ENCODE measurements around the gene LRRC37A. TPM values are rescaled to one million over a fixed set of nuclear protein-coding genes. Genes with fewer than 3 reads are reported as not detected.
"Not testable (repeated sequence)": the region's sequence is repeated elsewhere in the genome, so short reads cannot be mapped to it uniquely, and the experiment has no call there.

LRRC37A gene
- total RNA-seq, 1 experiment from 2014 or later, result 8.3 TPM

DNA sequence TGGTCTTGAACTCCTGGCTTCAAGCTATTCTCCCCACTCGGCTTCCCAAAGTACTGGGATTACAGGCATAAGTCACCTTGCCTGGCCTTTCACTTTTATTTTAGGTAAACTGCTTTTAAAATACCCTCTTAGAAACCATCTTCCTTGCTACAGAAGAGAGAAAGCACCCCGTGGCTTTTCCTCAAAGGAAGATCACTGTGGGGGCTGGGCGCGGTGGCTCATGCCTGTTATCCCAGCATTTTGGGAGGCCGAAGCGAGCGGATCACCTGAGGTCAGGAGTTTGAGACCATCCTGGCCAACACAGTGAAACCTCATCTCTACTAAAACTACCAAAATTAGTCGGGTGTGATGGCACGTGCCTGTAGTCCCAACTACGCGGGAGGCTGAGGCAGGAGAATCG lies 12.3 kb upstream of the LRRC37A start:
- H3K27ac Mint-ChIP-seq (ENCODE audit: unreplicated experiment); H3K27me3 Mint-ChIP-seq (ENCODE audit: unreplicated experiment); H3K4me3 Mint-ChIP-seq (ENCODE audit: low read depth, unreplicated experiment); CTCF ChIA-PET; BruUV-seq (replicated peaks); DNase-seq; H3K9me3 Mint-ChIP-seq (ENCODE audit: low read depth, unreplicated experiment): not testable (repeated sequence)
- intact Hi-C loops (cut with micrococcal nuclease; ENCODE audit: unreplicated experiment), result loop anchor here (10.0 kb wide), 2 partner anchors 138 to 278 kb away; no protein-coding TSS in a partner anchor
- Mint-ChIP-seq H3K4me1 (ENCODE audit: low read depth, unreplicated experiment) (peaks cover 59% of the 10 kb centered on the region), H3K36me3 (ENCODE audit: insufficient read depth, unreplicated experiment) (peaks cover 26% of the 10 kb centered on the region)

DNA sequence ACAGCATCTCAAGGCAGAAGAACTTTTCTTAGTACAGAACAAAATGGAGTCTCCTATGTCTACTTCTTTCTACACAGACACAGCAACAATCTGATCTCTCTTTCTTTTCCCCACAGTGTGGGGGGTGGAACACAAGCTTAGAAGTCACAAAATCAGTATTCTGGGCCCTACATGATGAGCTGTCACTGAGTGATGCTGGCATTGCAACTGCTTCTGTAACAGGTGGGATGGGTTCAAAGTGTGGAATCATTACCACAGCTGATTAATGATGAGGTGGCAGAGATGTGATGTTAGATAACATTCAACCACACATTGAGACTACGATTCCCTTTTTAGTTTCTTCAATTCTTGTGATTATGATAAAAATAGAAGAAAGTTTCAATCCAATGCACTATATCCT lies 10.5 kb upstream of the LRRC37A start:
- peak; percentile 63 for DNase-seq
- H3K9me3 Mint-ChIP-seq (ENCODE audit: low read depth, unreplicated experiment); BruUV-seq (replicated peaks); H3K27me3 Mint-ChIP-seq (ENCODE audit: unreplicated experiment); H3K4me3 Mint-ChIP-seq (ENCODE audit: low read depth, unreplicated experiment): not testable (repeated sequence)
- intact Hi-C loops (cut with micrococcal nuclease; ENCODE audit: unreplicated experiment), result loop anchor here (1.0 to 10.0 kb wide), 3 partner anchors 8 to 280 kb away; no protein-coding TSS in a partner anchor
- CTCF ChIA-PET, result interaction anchor here (0.7 kb wide), 3 partner anchors 12 to 81 kb away, joined by 3 to 5 read pairs (median 3); no protein-coding TSS in a partner anchor
- Mint-ChIP-seq H3K4me1 (ENCODE audit: low read depth, unreplicated experiment) (peaks cover 58% of the 10 kb centered on the region), H3K27ac (ENCODE audit: unreplicated experiment) (peak overlapping the region; percentile 48), H3K36me3 (ENCODE audit: insufficient read depth, unreplicated experiment) (peaks cover 18% of the 10 kb centered on the region)

DNA sequence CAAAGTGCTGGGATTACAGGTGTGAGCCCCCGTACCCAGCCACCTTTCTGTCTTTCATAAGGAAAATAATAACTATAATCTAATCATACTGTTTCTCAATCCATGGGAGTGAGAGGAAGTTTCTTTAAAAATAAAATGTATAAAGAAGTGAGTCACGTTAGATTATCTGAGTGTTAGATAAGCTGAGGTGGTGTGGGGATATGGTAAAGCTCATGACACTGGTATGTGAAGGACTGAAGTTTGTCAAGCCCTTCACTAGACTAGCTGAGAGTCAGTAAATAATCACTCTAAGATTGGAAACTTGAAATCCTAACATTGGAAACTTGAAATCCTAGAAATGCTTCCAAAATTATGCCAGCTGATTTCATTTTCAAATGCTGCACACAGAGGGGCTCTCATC lies 9.4 kb upstream of the LRRC37A start:
- Mint-ChIP-seq H3K4me1 (ENCODE audit: low read depth, unreplicated experiment) (peaks cover 49% of the 10 kb centered on the region), H3K36me3 (ENCODE audit: insufficient read depth, unreplicated experiment) (peaks cover 10% of the 10 kb centered on the region), H3K27ac (ENCODE audit: unreplicated experiment) (peak overlapping the region; percentile 45)
- not testable (repeated sequence) for BruUV-seq (replicated peaks); H3K27me3 Mint-ChIP-seq (ENCODE audit: unreplicated experiment); H3K4me3 Mint-ChIP-seq (ENCODE audit: low read depth, unreplicated experiment); H3K9me3 Mint-ChIP-seq (ENCODE audit: low read depth, unreplicated experiment)
- CTCF ChIA-PET, result interaction anchor here (0.7 to 1.4 kb wide), 4 partner anchors 8 to 92 kb away, joined by 3 to 7 read pairs (median 3); partner anchors contain the start of gene KANSL1
- peak; percentile 62 for DNase-seq
- intact Hi-C loops (cut with micrococcal nuclease; ENCODE audit: unreplicated experiment), result loop anchor here (10.0 kb wide), 2 partner anchors 141 to 281 kb away; no protein-coding TSS in a partner anchor

DNA sequence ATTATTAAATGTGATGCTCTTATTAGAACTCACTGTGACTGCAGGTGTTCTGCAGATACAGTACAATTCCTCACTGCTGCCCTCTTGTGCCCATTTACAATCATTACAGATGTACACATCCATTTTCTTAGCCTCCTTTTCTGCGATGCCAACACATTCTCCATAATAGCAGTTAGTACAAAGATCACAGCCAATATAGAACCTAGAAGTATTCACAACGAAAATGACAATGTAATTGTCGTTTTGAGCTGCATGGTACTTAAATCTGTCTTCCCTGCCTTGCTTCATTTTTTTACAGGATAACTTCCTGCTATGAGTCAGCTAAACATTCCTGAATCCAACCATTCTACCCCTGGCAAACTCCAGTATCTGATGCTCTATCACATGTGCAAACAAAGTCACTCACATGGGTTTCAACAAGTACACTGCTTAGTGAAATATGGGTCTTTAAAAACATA lies 8.1 kb upstream of the LRRC37A start:
- H3K27ac Mint-ChIP-seq (ENCODE audit: unreplicated experiment), result peak overlapping the region; percentile 50
- intact Hi-C loops (cut with micrococcal nuclease; ENCODE audit: unreplicated experiment), result loop anchor here (10.0 kb wide), 2 partner anchors 142 to 282 kb away; no protein-coding TSS in a partner anchor
- H3K27me3 Mint-ChIP-seq (ENCODE audit: unreplicated experiment); H3K9me3 Mint-ChIP-seq (ENCODE audit: low read depth, unreplicated experiment); BruUV-seq (replicated peaks): not testable (repeated sequence)
- peak overlapping the region; percentile 1 for H3K4me3 Mint-ChIP-seq (ENCODE audit: low read depth, unreplicated experiment)
- DNase-seq, result peak; percentile 87
- CTCF ChIA-PET, result interaction anchor here (0.6 to 1.0 kb wide), 7 partner anchors 15 to 1019 kb away, joined by 3 to 12 read pairs (median 3); partner anchors contain the start of gene KANSL1
- TF ChIP-seq, protein P1, sequence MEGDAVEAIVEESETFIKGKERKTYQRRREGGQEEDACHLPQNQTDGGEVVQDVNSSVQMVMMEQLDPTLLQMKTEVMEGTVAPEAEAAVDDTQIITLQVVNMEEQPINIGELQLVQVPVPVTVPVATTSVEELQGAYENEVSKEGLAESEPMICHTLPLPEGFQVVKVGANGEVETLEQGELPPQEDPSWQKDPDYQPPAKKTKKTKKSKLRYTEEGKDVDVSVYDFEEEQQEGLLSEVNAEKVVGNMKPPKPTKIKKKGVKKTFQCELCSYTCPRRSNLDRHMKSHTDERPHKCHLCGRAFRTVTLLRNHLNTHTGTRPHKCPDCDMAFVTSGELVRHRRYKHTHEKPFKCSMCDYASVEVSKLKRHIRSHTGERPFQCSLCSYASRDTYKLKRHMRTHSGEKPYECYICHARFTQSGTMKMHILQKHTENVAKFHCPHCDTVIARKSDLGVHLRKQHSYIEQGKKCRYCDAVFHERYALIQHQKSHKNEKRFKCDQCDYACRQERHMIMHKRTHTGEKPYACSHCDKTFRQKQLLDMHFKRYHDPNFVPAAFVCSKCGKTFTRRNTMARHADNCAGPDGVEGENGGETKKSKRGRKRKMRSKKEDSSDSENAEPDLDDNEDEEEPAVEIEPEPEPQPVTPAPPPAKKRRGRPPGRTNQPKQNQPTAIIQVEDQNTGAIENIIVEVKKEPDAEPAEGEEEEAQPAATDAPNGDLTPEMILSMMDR (IDR thresholded peaks at IDR 0.05; ENCODE audit: unreplicated experiment), result peak; percentile 98
- H3K4me1 Mint-ChIP-seq (ENCODE audit: low read depth, unreplicated experiment), result peaks cover 49% of the 10 kb centered on the region
- peaks cover 10% of the 10 kb centered on the region for H3K36me3 Mint-ChIP-seq (ENCODE audit: insufficient read depth, unreplicated experiment)

DNA sequence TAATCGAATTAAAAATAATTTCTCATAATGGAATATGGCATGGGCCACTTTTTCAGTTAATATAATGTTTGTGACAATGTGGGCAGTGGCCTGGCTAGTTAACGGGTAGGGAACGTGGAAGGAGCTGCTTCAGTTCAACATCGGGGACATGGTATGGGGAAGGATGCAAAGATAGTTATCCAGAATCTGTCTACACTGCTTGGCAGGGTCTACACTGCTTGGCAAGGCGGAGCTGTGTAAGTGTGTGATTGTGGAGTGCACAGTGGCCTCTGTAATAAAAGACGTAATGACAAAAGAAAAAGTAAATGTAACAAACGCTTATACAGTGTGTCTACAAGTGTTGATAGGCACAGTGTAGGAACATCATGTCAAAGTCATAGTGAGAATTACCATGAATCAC lies 7.3 kb upstream of the LRRC37A start:
- Mint-ChIP-seq H3K4me1 (ENCODE audit: low read depth, unreplicated experiment) (peaks cover 49% of the 10 kb centered on the region), H3K36me3 (ENCODE audit: insufficient read depth, unreplicated experiment) (peaks cover 10% of the 10 kb centered on the region)
- H3K9me3 Mint-ChIP-seq (ENCODE audit: low read depth, unreplicated experiment); CTCF ChIA-PET; H3K4me3 Mint-ChIP-seq (ENCODE audit: low read depth, unreplicated experiment); H3K27me3 Mint-ChIP-seq (ENCODE audit: unreplicated experiment); DNase-seq; BruUV-seq (replicated peaks); H3K27ac Mint-ChIP-seq (ENCODE audit: unreplicated experiment): not testable (repeated sequence)
- intact Hi-C loops (cut with micrococcal nuclease; ENCODE audit: unreplicated experiment), result loop anchor here (10.0 kb wide), 2 partner anchors 143 to 283 kb away; no protein-coding TSS in a partner anchor

DNA sequence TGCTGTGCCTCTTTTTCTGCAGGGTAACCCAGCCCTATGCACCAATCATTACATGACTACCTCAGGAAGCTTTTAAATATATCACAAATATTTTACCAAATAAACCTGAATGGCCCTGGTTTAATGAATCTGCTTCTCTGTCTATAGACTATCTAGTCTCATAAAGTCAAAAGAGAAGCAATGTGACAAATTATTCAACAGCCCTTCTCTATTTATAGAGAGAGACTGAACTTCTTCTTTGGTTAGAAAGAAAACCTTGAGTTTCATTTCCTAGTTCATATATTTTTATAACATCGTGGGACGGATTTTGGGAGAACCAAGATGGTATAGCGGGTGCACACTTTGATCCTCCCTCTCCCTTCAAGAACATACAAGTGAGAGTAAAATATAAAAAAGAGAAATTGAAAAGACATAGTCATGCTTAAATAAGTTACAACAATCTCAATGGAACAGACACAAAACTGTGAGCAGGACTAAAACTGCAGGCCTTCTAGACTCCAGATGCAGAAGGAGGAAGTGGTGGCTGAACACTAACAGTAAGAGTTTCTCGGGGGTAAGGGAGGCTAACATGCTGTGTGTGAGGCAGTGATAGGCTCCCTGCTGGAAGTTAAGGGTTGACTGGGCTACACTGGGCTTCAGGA lies 3.9 kb upstream of the LRRC37A start:
- H3K4me1 Mint-ChIP-seq (ENCODE audit: low read depth, unreplicated experiment), result peaks cover 19% of the 10 kb centered on the region
- CTCF ChIA-PET; H3K9me3 Mint-ChIP-seq (ENCODE audit: low read depth, unreplicated experiment); DNase-seq; H3K27ac Mint-ChIP-seq (ENCODE audit: unreplicated experiment); H3K36me3 Mint-ChIP-seq (ENCODE audit: insufficient read depth, unreplicated experiment); H3K4me3 Mint-ChIP-seq (ENCODE audit: low read depth, unreplicated experiment); BruUV-seq (replicated peaks); H3K27me3 Mint-ChIP-seq (ENCODE audit: unreplicated experiment); intact Hi-C loops (cut with micrococcal nuclease; ENCODE audit: unreplicated experiment): not testable (repeated sequence)

DNA sequence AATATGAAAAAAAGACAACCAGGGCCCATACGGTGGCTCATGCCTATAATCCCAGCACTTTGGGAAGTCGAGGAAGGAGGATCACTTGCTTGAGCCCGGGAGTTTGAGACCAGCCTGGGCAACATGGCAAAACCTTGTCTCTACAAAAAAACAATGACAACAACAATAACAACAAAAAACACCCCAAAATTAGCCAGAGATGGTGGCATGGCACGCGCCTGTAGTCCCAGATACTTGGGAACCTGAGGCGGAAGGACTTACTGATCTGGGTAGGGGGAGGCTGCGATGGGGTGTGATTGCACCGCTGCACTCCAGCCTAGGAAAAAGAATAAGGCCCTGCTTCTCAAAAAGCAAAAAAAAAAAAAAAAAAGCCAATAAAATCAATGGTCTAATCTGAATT lies 3.3 kb upstream of the LRRC37A start:
- CTCF ChIA-PET, result interaction anchor here (0.6 kb wide), 1 partner anchor 983 kb away, joined by 3 read pairs; no protein-coding TSS in a partner anchor
- intact Hi-C loops (cut with micrococcal nuclease; ENCODE audit: unreplicated experiment); H3K9me3 Mint-ChIP-seq (ENCODE audit: low read depth, unreplicated experiment); DNase-seq; H3K4me3 Mint-ChIP-seq (ENCODE audit: low read depth, unreplicated experiment); H3K36me3 Mint-ChIP-seq (ENCODE audit: insufficient read depth, unreplicated experiment); H3K27me3 Mint-ChIP-seq (ENCODE audit: unreplicated experiment); BruUV-seq (replicated peaks); H3K27ac Mint-ChIP-seq (ENCODE audit: unreplicated experiment): not testable (repeated sequence)
- peaks cover 13% of the 10 kb centered on the region for H3K4me1 Mint-ChIP-seq (ENCODE audit: low read depth, unreplicated experiment)

DNA sequence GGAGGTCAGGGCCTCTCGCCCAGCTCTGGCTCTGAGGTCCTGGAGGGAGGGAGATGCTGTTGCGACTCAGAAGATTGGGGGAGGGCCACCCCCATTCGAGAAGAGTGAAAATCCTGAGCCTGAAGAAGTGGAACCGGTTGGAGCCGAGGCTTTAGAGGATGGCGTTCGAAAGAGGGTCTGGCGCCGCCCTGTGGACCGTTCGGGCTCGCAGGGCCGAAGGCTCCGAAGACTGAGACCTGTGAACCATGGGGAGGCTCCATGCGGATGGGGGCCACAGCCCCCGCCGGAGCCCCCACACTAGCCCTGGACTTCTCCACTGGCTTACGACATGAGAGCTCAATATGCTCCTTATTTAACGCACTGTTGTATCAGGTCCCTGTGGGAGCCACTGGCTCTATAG lies 46.3 kb downstream of the LRRC37A start:
- CTCF ChIA-PET, result not testable (repeated sequence)

DNA sequence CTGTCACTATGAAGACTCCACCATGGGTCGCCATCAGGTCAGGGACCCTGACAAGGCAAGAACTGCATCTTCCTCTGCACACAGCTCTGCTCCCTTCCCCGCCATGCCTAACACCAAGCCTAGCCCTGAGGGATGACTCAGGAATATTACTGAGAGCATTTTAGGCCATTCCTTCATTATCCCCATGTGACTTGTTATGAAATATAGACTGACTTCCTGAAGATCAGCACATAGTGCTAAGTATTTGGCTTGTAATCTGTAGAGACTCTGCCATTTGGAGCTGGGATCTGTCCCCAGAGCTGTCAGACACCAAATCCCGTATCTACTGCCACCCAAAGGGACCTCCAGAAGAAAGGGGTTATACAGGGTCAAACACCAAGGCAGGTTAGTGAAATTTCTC lies 47.2 kb downstream of the LRRC37A start:
- H3K4me1 Mint-ChIP-seq (ENCODE audit: low read depth, unreplicated experiment); H3K27ac Mint-ChIP-seq (ENCODE audit: unreplicated experiment); H3K4me3 Mint-ChIP-seq (ENCODE audit: low read depth, unreplicated experiment); intact Hi-C loops (cut with micrococcal nuclease; ENCODE audit: unreplicated experiment); BruUV-seq (replicated peaks); H3K27me3 Mint-ChIP-seq (ENCODE audit: unreplicated experiment); DNase-seq; H3K36me3 Mint-ChIP-seq (ENCODE audit: insufficient read depth, unreplicated experiment); CTCF ChIA-PET; H3K9me3 Mint-ChIP-seq (ENCODE audit: low read depth, unreplicated experiment): not testable (repeated sequence)

More for the DNA sequence above, 46.3 kb downstream of the LRRC37A start:
- H3K4me3 Mint-ChIP-seq (ENCODE audit: low read depth, unreplicated experiment); H3K9me3 Mint-ChIP-seq (ENCODE audit: low read depth, unreplicated experiment); H3K27ac Mint-ChIP-seq (ENCODE audit: unreplicated experiment); BruUV-seq (replicated peaks); H3K27me3 Mint-ChIP-seq (ENCODE audit: unreplicated experiment); H3K36me3 Mint-ChIP-seq (ENCODE audit: insufficient read depth, unreplicated experiment); H3K4me1 Mint-ChIP-seq (ENCODE audit: low read depth, unreplicated experiment); intact Hi-C loops (cut with micrococcal nuclease; ENCODE audit: unreplicated experiment); DNase-seq: not testable (repeated sequence)
